ENCODE results near the gene AQR. TPM values are rescaled to one million over a fixed set of nuclear protein-coding genes. Genes with fewer than 3 reads are reported as not detected.
A peak's percentile ranks its signal among the peaks of the same experiment; 100 is the strongest.

AQR gene
- polyA plus RNA-seq (2012; ENCODE audit: insufficient read length, low read depth): 13.1 TPM

- TF ChIP-seq SIN3A (IDR thresholded peaks at IDR 0.05; ENCODE audit: borderline replicate concordance, insufficient read depth, low read length) (peak; percentile 37; the same call in 1 of the 2 replicates), TAF1 (IDR thresholded peaks at IDR 0.05; ENCODE audit: borderline replicate concordance, insufficient read depth, low read length) (peak; percentile 97), REST (IDR thresholded peaks at IDR 0.05; ENCODE audit: insufficient read depth in 1 of 2, low read depth in 2 of 2, low read length in 2 of 2) (peak; percentile 17 to 61; a peak in 1 of 4 replicates), FOXP2 (optimal IDR thresholded peaks at IDR 0.05; ENCODE audit: borderline replicate concordance, extremely low read depth, extremely low read length, insufficient read depth) (peak; percentile 61), POLR2AphosphoS5 (IDR thresholded peaks at IDR 0.05; ENCODE audit: low read depth, low read length) (peak; percentile 91)
Observed at GRCh38 chr15:34969340-34970097, at the start of gene AQR. Gene AQR, minus strand, starts transcription at chr15:34969742. Its CDS starts 129 bp downstream, at chr15:34969613.

GRCh38 chr15:35014241-35014640 lies 44.7 kb upstream of the AQR start:
- TF ChIP-seq TAF1 (IDR thresholded peaks at IDR 0.05; ENCODE audit: borderline replicate concordance, insufficient read depth, low read length) (no peak), REST (IDR thresholded peaks at IDR 0.05; ENCODE audit: insufficient read depth in 1 of 2, low read depth in 2 of 2, low read length in 2 of 2) (no peak)

GRCh38 chr15:35013370-35013769 lies 43.8 kb upstream of the AQR start:
- no peak for TF ChIP-seq POLR2AphosphoS5 (IDR thresholded peaks at IDR 0.05; ENCODE audit: low read depth, low read length)
- no peak for TF ChIP-seq SIN3A (IDR thresholded peaks at IDR 0.05; ENCODE audit: borderline replicate concordance, insufficient read depth, low read length)
- TF ChIP-seq REST (IDR thresholded peaks at IDR 0.05; ENCODE audit: insufficient read depth in 1 of 2, low read depth in 2 of 2, low read length in 2 of 2): no peak
- TF ChIP-seq FOXP2 (optimal IDR thresholded peaks at IDR 0.05; ENCODE audit: borderline replicate concordance, extremely low read depth, extremely low read length, insufficient read depth): no peak
- TF ChIP-seq TAF1 (IDR thresholded peaks at IDR 0.05; ENCODE audit: borderline replicate concordance, insufficient read depth, low read length): no peak

GRCh38 chr15:35007397-35007796 lies 37.9 kb upstream of the AQR start:
- no peak for TF ChIP-seq TAF1 (IDR thresholded peaks at IDR 0.05; ENCODE audit: borderline replicate concordance, insufficient read depth, low read length)
- no peak for TF ChIP-seq FOXP2 (optimal IDR thresholded peaks at IDR 0.05; ENCODE audit: borderline replicate concordance, extremely low read depth, extremely low read length, insufficient read depth)
- TF ChIP-seq POLR2AphosphoS5 (IDR thresholded peaks at IDR 0.05; ENCODE audit: low read depth, low read length): no peak
- no peak for TF ChIP-seq REST (IDR thresholded peaks at IDR 0.05; ENCODE audit: insufficient read depth in 1 of 2, low read depth in 2 of 2, low read length in 2 of 2)
- no peak for TF ChIP-seq SIN3A (IDR thresholded peaks at IDR 0.05; ENCODE audit: borderline replicate concordance, insufficient read depth, low read length)

Measured in PFSK-1 (cell line).